ENCODE results near the gene SLC22A4.

DNA sequence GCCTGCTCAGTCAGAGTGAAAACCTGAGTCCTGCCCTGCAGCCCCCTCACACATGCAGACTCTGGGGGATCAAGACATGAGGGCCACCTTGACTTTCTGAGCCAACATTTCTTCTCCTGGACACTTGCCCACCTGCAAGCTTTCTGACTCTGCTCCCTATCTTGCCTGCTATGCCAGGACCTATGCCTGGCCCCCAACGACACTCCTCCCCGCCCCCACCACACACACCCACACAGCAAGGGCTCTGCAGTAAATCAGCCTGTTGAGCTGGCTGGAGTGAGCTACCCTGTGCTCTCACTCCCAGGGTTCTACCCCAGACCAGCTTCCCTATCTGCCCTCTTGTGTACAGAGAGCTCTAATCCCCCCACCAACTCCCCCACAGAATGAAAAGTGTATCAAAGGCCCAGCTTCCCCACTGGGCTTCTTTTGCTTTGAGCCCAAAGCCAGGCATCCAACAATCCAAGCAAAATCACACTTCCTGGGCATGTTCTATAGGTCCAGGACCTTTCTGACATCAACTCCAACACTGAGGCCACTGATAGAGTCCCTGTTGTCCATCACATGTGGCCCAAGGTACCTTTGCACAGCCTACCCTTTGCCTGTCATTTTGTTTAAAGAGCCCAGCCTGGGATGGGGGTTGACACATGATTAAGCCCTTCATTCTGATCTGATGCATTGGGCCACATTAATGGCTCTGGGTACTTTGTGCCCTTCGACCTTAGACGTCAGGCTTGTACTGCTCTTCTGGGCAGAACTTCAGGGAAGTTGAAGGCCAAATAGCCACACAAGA lies 29.5 kb upstream of the SLC22A4 start:
- no peak for TF ChIP-seq CTCF (optimal IDR thresholded peaks at IDR 0.05 in 1 of 3, IDR thresholded peaks at IDR 0.05 in 1 of 3, conservative IDR thresholded peaks at IDR 0.05 in 1 of 3; ENCODE audit: extremely low read depth in 1 of 3, insufficient read depth in 2 of 3, low read length in 3 of 3)
- no peak for TF ChIP-seq EZH2 (IDR thresholded peaks at IDR 0.05; ENCODE audit: low read length)
